NB4 (cell line): Measurements from ENCODE around the gene IFT25.

Source experiments
- DNase-seq: peaks from one replicate; pipeline ENCODE4 v3.0.0; 2010; ENCODE audit warnings: low read depth
- H3K4me3 ChIP-seq: one replicate; pipeline ENCODE4 v1.5.1; 2011; ENCODE audit warnings: mild to moderate bottlenecking, low read depth, low read length, moderate library complexity
- CTCF ChIP-seq: IDR thresholded peaks from one replicate; pipeline ENCODE4 v1.5.1; 2012; ENCODE audit warnings: low read depth, low read length
- MAX ChIP-seq: IDR thresholded peaks from 2 replicates; pipeline ENCODE4 v1.6.1; 2011; ENCODE audit warnings: low read depth, low read length
- MYC ChIP-seq: IDR thresholded peaks from 2 replicates; pipeline ENCODE4 v1.6.1; 2011; ENCODE audit warnings: low read depth, low read length
- POLR2A ChIP-seq: IDR thresholded peaks from 2 replicates; pipeline ENCODE4 v1.6.1; 2011; ENCODE audit warnings: mild to moderate bottlenecking; ENCODE audit not compliant: insufficient read length; ENCODE audit errors: extremely low read depth

The IFT25 gene

GRCh38 chr1:53949023-53949990 lies 3.8 kb upstream of the IFT25 start:
- H3K4me3 ChIP-seq: no peak overlapping the region
- TF ChIP-seq CTCF (peak; percentile 58), POLR2A (no peak)
- peak; percentile 58 for DNase-seq

GRCh38 chr1:53948291-53948690 lies 2.8 kb upstream of the IFT25 start:
- no peak for DNase-seq
- TF ChIP-seq POLR2A (no peak), CTCF (no peak), MYC (no peak), MAX (no peak)
- H3K4me3 ChIP-seq: no peak overlapping the region

- TF ChIP-seq MYC: no peak
- TF ChIP-seq POLR2A: no peak
- no peak for TF ChIP-seq MAX
- no peak for TF ChIP-seq CTCF
- no peak for DNase-seq
- peak overlapping the region; percentile 68 for H3K4me3 ChIP-seq
These were observed 1.8 kb upstream of the IFT25 start for GRCh38 chr1:53947172-53947907.

- peak within 1 kb of the TSS; percentile 81 for H3K4me3 ChIP-seq
- TF ChIP-seq MAX: no peak
- TF ChIP-seq POLR2A: peak; percentile 12
- peak; percentile 8 for TF ChIP-seq CTCF
- no peak for DNase-seq
These were observed 1.0 kb upstream of the IFT25 start, which contains the start of gene LRRC42 for GRCh38 chr1:53946252-53947171. Gene LRRC42 (plus strand): TSS chr1:53946350. CDS start chr1:53952000, 5,650 bp downstream.

GRCh38 chr1:53945183-53945432 lies 391 bp downstream of the IFT25 start:
- no peak for DNase-seq
- TF ChIP-seq MAX (no peak), CTCF (no peak), POLR2A (no peak), MYC (no peak)
- peak overlapping the region; percentile 81 for H3K4me3 ChIP-seq
